ENCODE results near the gene CSRNP3.

GRCh38 chr2:165648801-165649200 lies 179.3 kb downstream of the CSRNP3 start:
- TF ChIP-seq CTCF (IDR thresholded peaks at IDR 0.05; ENCODE audit: poor library complexity) (no peak), EZH2phosphoT487 (IDR thresholded peaks at IDR 0.05; ENCODE audit: low read depth, severe bottlenecking, unreplicated experiment) (no peak)

Data from hepatocyte (in vitro differentiated cells).